Epithelial cell of proximal tubule (primary cell): ENCODE measurements around the gene GNPDA1. TPM values are rescaled to one million over a fixed set of nuclear protein-coding genes. Genes with fewer than 3 reads are reported as not detected.

Source experiments
- DNase-seq: peaks from one replicate; pipeline ENCODE4 v3.0.0-alpha.2; 2011; ENCODE audit warnings: low read depth
- H3K4me3 ChIP-seq: 2 replicates; pipeline ENCODE4 v1.5.1; 2011; ENCODE audit warnings: low read depth, mild to moderate bottlenecking, low read length
- CTCF ChIP-seq: conservative IDR thresholded peaks from 2 replicates; pipeline ENCODE4 v1.5.1; 2012; ENCODE audit warnings: low read depth, mild to moderate bottlenecking, low read length
- total RNA-seq: library from RNA; depleted of rRNA; stranded (reverse); fragments of >200 nt; gene quantifications from 2 replicates; pipeline ENCODE4 v1.2.3, GENCODE V29; 2015

The GNPDA1 gene
- total RNA-seq, 1 donor from 2014 or later: 50.7 TPM

- peak overlapping the region; percentile 67 for H3K4me3 ChIP-seq
- no peak for TF ChIP-seq CTCF
- no peak for DNase-seq
These were observed 42.8 kb downstream of the GNPDA1 start for GRCh38 chr5:141969783-141970771.

- no peak for DNase-seq
- peak within 1 kb of the TSS; percentile 67 for H3K4me3 ChIP-seq
- peak; percentile 51 for TF ChIP-seq CTCF
These were observed 43.8 kb downstream of the GNPDA1 start, which contains the start of gene RNF14 for GRCh38 chr5:141968914-141969608. TSS of gene RNF14 (plus strand) at chr5:141969105. CDS start at chr5:141973589, 4,484 bp downstream.

GRCh38 chr5:141966963-141967333 lies 45.9 kb downstream of the GNPDA1 start:
- no peak for TF ChIP-seq CTCF
- DNase-seq: no peak
- no peak overlapping the region for H3K4me3 ChIP-seq

GRCh38 chr5:141966275-141966962 lies 46.4 kb downstream of the GNPDA1 start:
- DNase-seq: no peak
- TF ChIP-seq CTCF: no peak
- H3K4me3 ChIP-seq: no peak overlapping the region

- no peak for DNase-seq
- TF ChIP-seq CTCF: no peak
These were observed 47.8 kb downstream of the GNPDA1 start for GRCh38 chr5:141965071-141965470.

GRCh38 chr5:141963701-141964100 lies 49.1 kb downstream of the GNPDA1 start:
- DNase-seq: no peak
- TF ChIP-seq CTCF: no peak
- H3K4me3 ChIP-seq: no peak overlapping the region

More at GRCh38 chr5:141965071-141965470, 47.8 kb downstream of the GNPDA1 start:
- H3K4me3 ChIP-seq: no peak overlapping the region
